ENCODE measurements around the gene TSC22D4. TPM values are rescaled to one million over a fixed set of nuclear protein-coding genes. Genes with fewer than 3 reads are reported as not detected.

TSC22D4 gene
- total and polyA plus RNA-seq, 2 donors (not counting 3 experiments of a cell fraction or from before 2014, with no cell fraction given), result 40.1 to 84.4 TPM

GRCh38 chr7:100457033-100457432 is 22.0 kb downstream of the TSC22D4 start:
- H3K79me2 ChIP-seq (ENCODE audit: control insufficient read depth, insufficient read depth, low read length), result no peaks in the 10 kb centered on the region
- H3K9me3 ChIP-seq (replicated peaks; ENCODE audit: control insufficient read depth, insufficient read depth, low read length), result no peaks in the 10 kb centered on the region
- H3K27ac ChIP-seq (ENCODE audit: insufficient read depth, low read depth, low read length), result no peak overlapping the region
- CTCF ChIA-PET, result no interaction called here
- DNase-seq (ENCODE audit: low read depth, low spot score) (no peak), FAIRE-seq (no peak)
- no peaks in the 10 kb centered on the region for H3K9me1 ChIP-seq (replicated peaks; ENCODE audit: control insufficient read depth, extremely low read depth, insufficient read depth, low read length)
- no TSS peak for BruUV-seq (replicated peaks)
- dilution Hi-C loops (cut with MboI; ENCODE audit: extremely low pct_ligation_motif_present, low sequenced_read_pairs), result no loop called here
- peaks cover 0 to 7% of the 10 kb centered on the region in 2 experiments for H3K36me3 ChIP-seq (ENCODE audit: control insufficient read depth in 2 of 2, extremely low read depth in 1 of 2, insufficient read depth in 2 of 2, low read length in 2 of 2)
- H3K4me2 ChIP-seq (ENCODE audit: insufficient read depth, low read length), result no peak overlapping the region
- TF ChIP-seq JUN (IDR thresholded peaks at IDR 0.05; ENCODE audit: borderline replicate concordance, insufficient read depth, insufficient read length, low read depth) (no peak), POLR2A (IDR thresholded peaks at IDR 0.05; ENCODE audit: low read depth, low read length) (no peak), POLR2AphosphoS5 (IDR thresholded peaks at IDR 0.05; ENCODE audit: insufficient read depth, low read depth, low read length) (no peak), GATA2 (IDR thresholded peaks at IDR 0.05; ENCODE audit: insufficient read depth, insufficient read length, low read depth, low read length) (no peak), MYC (IDR thresholded peaks at IDR 0.05; ENCODE audit: low read depth, low read length) (no peak), CTCF (IDR thresholded peaks at IDR 0.05; ENCODE audit: extremely low read depth in 1 of 2, insufficient read depth in 1 of 2, low read depth in 1 of 2, low read length in 2 of 2) (no peak), EZH2 (IDR thresholded peaks at IDR 0.05; ENCODE audit: borderline replicate concordance, low read depth, low read length, severe bottlenecking) (no peak), FOS (IDR thresholded peaks at IDR 0.05; ENCODE audit: borderline replicate concordance, insufficient read depth, low read length) (no peak), MAX (IDR thresholded peaks at IDR 0.05; ENCODE audit: insufficient read depth, insufficient read length) (no peak)
- no peaks in the 10 kb centered on the region for H4K20me1 ChIP-seq (replicated peaks; ENCODE audit: control insufficient read depth, extremely low read depth, insufficient read depth, low read length)
- H2AFZ ChIP-seq (ENCODE audit: low read depth, low read length), result no peak overlapping the region
- POLR2A ChIA-PET, result no interaction called here
- H3K4me1 ChIP-seq (ENCODE audit: control insufficient read depth, extremely low read depth, insufficient read depth, low read length), result peaks cover 10% of the 10 kb centered on the region
- intact Hi-C loops (cut with micrococcal nuclease), result no loop called here
- no peaks in the 10 kb centered on the region for H3K27me3 ChIP-seq (ENCODE audit: control insufficient read depth in 2 of 2, insufficient read depth in 2 of 2, low read length in 2 of 2)
- no peak overlapping the region for H3K9ac ChIP-seq (replicated peaks; ENCODE audit: extremely low read depth, insufficient read depth, low read length)
- H3K4me3 ChIP-seq (replicated peaks in 1 of 3; ENCODE audit: insufficient read depth in 1 of 3, low read depth in 1 of 3, low read length in 3 of 3), result no peak overlapping the region
